Dendritic cell treated with granulocyte-macrophage colony-stimulating factor and Interleukin-4, amounts not matched to agents 40 ng/mL and 50 ng/mL, for 4 days (primary cell): ENCODE data around the gene RNF145.
"Not testable (repeated sequence)": the region's sequence is repeated elsewhere in the genome, so short reads cannot be mapped to it uniquely, and the experiment has no call there.

Source experiments
- H3K27ac Mint-ChIP-seq: one replicate; pipeline ENCODE4 v1.8.0; 2022; ENCODE audit warnings: mild to moderate bottlenecking, mixed read lengths
- H3K27me3 Mint-ChIP-seq: one replicate; pipeline ENCODE4 v1.8.0; 2022; ENCODE audit warnings: mild to moderate bottlenecking, mixed read lengths
- H3K36me3 Mint-ChIP-seq: one replicate; pipeline ENCODE4 v1.8.0; 2022; ENCODE audit warnings: low read depth, mixed read lengths
- H3K4me1 Mint-ChIP-seq: one replicate; pipeline ENCODE4 v1.8.0; 2022; ENCODE audit warnings: low read depth, mixed read lengths
- H3K4me3 Mint-ChIP-seq: one replicate; pipeline ENCODE4 v1.8.0; 2022; ENCODE audit warnings: mild to moderate bottlenecking, moderate library complexity, mixed read lengths
- H3K9me3 Mint-ChIP-seq: one replicate; pipeline ENCODE4 v1.8.0; 2022; ENCODE audit warnings: mixed read lengths
- intact Hi-C: fragments of 100-400 bp; cut with micrococcal nuclease; formaldehyde crosslinking; loops from one replicate; pipeline ENCODE4 v1.15.0; 2022

The RNF145 gene, protein sequence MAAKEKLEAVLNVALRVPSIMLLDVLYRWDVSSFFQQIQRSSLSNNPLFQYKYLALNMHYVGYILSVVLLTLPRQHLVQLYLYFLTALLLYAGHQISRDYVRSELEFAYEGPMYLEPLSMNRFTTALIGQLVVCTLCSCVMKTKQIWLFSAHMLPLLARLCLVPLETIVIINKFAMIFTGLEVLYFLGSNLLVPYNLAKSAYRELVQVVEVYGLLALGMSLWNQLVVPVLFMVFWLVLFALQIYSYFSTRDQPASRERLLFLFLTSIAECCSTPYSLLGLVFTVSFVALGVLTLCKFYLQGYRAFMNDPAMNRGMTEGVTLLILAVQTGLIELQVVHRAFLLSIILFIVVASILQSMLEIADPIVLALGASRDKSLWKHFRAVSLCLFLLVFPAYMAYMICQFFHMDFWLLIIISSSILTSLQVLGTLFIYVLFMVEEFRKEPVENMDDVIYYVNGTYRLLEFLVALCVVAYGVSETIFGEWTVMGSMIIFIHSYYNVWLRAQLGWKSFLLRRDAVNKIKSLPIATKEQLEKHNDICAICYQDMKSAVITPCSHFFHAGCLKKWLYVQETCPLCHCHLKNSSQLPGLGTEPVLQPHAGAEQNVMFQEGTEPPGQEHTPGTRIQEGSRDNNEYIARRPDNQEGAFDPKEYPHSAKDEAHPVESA

DNA sequence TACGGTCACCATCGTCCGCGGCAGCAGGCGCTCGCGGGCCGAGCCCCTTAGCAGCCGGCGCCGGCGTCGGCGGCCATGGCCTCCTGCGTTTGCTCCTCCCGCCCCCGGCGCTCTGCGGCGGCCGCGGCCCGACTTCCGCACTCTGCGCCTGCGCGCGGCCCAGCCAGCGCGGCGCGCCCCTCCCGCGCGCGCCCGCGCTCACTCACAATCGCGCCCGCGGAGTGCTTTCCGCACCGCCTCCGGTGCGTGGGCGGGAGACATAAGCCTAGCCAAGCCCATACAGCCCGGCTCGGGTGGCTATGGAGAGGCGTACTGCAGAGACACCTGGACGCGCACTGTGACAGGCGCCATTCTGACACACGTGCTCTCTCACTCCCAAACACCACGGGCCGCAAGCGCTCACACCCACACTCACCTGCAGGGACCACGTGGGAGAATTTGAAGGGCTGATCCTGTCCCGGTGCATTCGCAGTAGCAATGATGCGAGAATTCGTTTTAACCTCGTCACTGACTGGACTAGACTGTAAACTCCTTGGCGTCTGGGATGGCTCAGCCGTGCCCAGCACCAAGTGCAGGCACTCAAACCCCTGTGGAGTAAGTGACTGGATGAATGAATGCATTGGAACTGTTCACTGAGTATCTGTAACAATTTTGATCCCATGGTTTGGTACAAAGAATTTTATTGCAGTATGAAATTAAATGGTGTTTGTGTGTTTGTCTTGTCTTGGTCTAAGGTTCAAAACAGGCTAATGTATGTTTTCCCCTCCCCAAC, at the start of gene RNF145:
Gene RNF145, minus strand, starts transcription at position 116 of the 772 bp plus-strand sequence. CDS start 5,936 bp downstream, outside the sequence.
- no peaks in the 10 kb centered on the region for H3K9me3 Mint-ChIP-seq
- peak within 1 kb of the TSS; percentile 100 for H3K27ac Mint-ChIP-seq
- no peaks in the 10 kb centered on the region for H3K27me3 Mint-ChIP-seq
- H3K36me3 Mint-ChIP-seq: peaks cover 33% of the 10 kb centered on the region
- intact Hi-C loops: loop anchor here (2.0 to 5.0 kb wide), 2 partner anchors 31 to 53 kb away; partner anchors contain the start of gene UBLCP1
- H3K4me3 Mint-ChIP-seq: peak within 1 kb of the TSS; percentile 99
- H3K4me1 Mint-ChIP-seq: peaks cover 69% of the 10 kb centered on the region

DNA sequence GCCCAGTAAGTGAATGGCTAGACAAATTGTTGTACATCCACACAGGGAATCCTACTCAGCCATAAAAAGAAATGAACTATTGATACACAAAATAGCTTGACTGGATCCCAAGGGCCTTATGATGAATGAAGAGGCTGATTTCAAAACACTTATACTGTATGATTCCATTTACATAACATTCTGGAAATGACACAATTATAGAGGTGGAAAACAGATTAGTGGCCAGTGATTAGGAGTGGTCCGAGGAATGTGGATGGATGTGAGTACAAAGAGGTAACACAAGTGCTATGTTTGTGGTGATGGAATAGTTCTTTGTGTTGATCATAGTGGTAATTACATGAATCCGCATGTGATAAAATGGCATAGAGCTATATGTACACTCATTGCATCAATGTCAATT, 49.0 kb upstream of the RNF145 start:
- peaks cover 11% of the 10 kb centered on the region for H3K4me1 Mint-ChIP-seq
- H3K27me3 Mint-ChIP-seq: peaks cover 13% of the 10 kb centered on the region
- no peak overlapping the region for H3K27ac Mint-ChIP-seq
- H3K4me3 Mint-ChIP-seq: no peak overlapping the region
- intact Hi-C loops: no loop called here
- H3K36me3 Mint-ChIP-seq: peaks cover 9% of the 10 kb centered on the region
- H3K9me3 Mint-ChIP-seq: no peaks in the 10 kb centered on the region

DNA sequence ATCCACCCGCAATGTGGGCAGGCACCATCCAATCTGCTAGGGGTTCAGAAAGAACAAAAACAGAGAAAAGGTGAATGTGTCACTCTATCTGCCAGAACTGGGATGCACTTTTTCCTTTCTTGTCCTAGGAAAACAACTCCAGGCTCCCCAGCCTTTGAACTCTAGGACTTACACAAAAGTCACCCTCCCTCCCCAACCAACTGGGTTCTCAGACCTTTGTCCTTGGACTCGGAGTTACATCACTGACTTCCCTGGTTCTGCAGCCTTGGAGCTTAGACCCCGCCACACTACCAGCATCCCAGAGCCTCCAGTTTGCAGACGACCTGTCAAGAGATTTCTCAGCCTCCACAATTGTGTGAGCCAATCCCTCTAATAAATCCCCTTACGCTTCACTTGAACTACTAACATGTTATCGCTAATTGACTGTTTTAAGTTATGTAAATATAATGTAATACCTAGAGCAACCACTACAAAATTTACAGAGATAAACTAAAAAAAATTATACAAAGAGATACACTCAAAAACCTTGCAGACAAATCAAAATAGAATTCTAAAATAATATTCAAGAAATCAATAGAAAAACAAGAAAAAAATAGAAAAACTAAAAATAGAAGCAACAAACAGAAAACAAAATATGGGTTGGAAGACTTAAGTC, 48.4 kb upstream of the RNF145 start:
- Mint-ChIP-seq H3K27ac (no peak overlapping the region), H3K36me3 (peaks cover 3% of the 10 kb centered on the region), H3K27me3 (peaks cover 13% of the 10 kb centered on the region), H3K4me1 (peaks cover 9% of the 10 kb centered on the region), H3K9me3 (no peaks in the 10 kb centered on the region), H3K4me3 (no peak overlapping the region)
- intact Hi-C loops: no loop called here

DNA sequence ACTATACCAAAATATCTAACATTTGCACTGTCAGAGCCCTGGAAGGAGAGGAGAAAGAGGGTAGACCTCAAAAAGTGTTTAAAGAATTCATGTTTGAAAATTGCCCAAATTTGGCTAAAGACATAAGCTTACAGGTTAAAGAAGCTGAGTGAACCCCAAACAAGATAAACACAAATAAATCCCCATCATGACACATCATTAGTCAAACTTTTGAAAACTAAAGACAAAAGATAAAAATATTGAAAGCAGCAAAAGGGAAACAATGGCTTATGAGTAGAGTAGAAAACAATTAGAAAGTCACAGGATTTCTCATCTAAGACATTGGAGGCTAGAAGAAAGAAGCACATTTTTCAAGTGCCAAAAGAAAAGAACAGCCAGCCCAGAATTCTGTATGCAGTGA, 47.7 kb upstream of the RNF145 start:
- Mint-ChIP-seq H3K9me3 (no peaks in the 10 kb centered on the region), H3K36me3 (no peaks in the 10 kb centered on the region), H3K27ac (no peak overlapping the region), H3K27me3 (peaks cover 11% of the 10 kb centered on the region), H3K4me1 (peaks cover 1% of the 10 kb centered on the region), H3K4me3 (no peak overlapping the region)
- intact Hi-C loops: no loop called here

DNA sequence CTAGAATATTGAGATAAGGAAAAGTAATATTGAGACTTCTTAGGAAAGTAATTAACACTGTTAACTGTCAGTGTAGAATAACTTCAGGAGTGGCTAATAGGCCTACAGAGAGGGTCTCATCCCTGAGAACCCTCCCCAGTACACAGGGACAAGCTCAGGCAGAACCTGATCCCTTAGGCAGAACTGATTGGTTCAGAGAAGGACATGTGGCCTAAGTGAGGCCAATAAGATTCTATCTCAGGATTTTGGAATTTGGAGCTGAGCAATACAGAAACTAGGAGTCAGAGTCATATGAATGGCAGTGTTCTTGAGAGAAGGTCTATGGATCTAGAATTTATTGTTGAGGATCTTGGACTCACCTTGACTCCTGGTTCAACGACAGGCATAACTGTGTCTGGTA, 42.8 kb upstream of the RNF145 start:
- Mint-ChIP-seq H3K4me3 (no peak overlapping the region), H3K4me1 (no peaks in the 10 kb centered on the region), H3K27me3 (no peaks in the 10 kb centered on the region), H3K9me3 (no peaks in the 10 kb centered on the region), H3K36me3 (no peaks in the 10 kb centered on the region), H3K27ac (no peak overlapping the region)
- intact Hi-C loops: no loop called here

DNA sequence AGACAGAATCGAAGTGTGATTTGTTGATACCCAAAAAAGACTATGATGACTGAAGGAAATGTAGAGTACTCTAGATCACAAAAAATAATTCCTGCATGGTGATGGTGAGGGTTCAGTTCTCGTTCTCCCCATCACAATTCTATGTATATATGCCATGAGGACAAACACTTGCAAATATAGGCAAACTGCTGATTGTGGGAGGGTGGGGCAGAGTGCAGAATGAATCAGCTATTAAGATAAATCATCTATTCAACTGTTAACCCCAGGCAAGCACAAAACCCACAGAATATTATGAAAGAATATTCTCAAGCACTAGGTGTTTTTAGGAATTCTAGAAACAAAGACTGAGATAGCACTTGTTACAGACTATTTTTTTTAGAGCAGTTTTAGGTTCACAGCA, 39.8 kb upstream of the RNF145 start:
- intact Hi-C loops: no loop called here
- H3K4me3 Mint-ChIP-seq: no peak overlapping the region
- no peaks in the 10 kb centered on the region for H3K36me3 Mint-ChIP-seq
- no peak overlapping the region for H3K27ac Mint-ChIP-seq
- H3K9me3 Mint-ChIP-seq: no peaks in the 10 kb centered on the region
- H3K27me3 Mint-ChIP-seq: peaks cover 1% of the 10 kb centered on the region
- no peaks in the 10 kb centered on the region for H3K4me1 Mint-ChIP-seq

DNA sequence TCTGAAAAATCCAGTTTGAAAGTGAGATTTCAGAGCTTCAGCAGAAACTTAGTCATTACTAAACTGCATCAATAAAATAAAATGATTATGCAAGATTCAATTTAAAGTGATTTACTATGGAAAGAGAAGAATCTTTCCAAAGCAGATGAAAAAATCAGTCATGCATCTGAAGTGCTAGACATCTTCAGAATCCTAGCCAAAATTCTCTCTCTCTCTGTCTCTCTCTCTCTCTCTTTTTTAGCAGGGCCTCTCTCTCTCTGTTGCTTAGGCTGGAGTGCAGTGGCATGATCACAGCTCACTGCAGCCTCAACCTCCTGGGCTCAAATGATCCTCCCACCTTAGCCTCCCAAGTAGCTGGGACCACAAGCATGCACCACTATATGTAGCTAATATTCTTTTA, 35.5 kb upstream of the RNF145 start:
- peaks cover 7% of the 10 kb centered on the region for H3K4me1 Mint-ChIP-seq
- H3K27me3 Mint-ChIP-seq: peaks cover 1% of the 10 kb centered on the region
- no peak overlapping the region for H3K4me3 Mint-ChIP-seq
- intact Hi-C loops: no loop called here
- no peaks in the 10 kb centered on the region for H3K36me3 Mint-ChIP-seq
- H3K9me3 Mint-ChIP-seq: no peaks in the 10 kb centered on the region
- H3K27ac Mint-ChIP-seq: no peak overlapping the region

DNA sequence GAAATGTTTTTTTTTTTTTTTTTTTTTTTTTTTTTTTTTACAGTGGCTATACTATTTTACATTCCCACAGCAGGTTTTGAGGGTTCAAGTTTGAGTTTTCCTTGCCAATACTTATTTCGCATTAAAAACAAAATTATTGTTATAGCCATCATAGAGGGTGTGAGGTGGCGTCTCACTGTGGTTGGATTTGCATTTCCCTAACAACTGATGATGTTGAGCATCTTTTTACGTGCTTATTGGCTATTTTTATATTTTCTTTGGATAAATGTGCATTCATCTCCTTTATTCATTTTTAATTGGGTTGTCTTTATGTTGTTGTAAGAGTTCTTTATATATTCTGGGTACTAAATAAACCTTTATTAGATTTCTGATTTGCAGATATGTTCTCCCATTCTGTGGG, 34.8 kb upstream of the RNF145 start:
- Mint-ChIP-seq H3K4me1 (peaks cover 8% of the 10 kb centered on the region), H3K27ac (no peak overlapping the region), H3K27me3 (peaks cover 1% of the 10 kb centered on the region), H3K4me3 (no peak overlapping the region), H3K36me3 (no peaks in the 10 kb centered on the region), H3K9me3 (no peaks in the 10 kb centered on the region)
- intact Hi-C loops: no loop called here

DNA sequence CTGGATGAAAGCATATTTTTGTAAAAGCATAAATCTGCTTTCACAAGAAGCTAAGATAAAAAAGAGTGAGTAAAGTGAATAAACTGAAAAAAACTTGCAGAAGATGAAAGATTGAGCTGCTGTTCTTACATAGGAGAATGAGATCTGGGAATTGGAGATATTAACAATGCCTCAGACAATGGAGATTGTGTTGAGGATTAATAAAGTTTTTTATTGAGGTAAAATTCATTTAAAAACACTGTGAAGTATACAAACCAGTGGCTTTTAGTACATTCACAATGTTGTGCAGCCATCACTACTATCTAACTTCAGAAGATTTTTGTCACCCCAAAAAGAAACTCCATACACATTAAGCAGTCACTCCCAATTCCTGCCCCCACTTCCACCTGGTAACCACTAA, 34.0 kb upstream of the RNF145 start:
- H3K4me1 Mint-ChIP-seq: peaks cover 8% of the 10 kb centered on the region
- intact Hi-C loops: no loop called here
- H3K9me3 Mint-ChIP-seq: no peaks in the 10 kb centered on the region
- peaks cover 1% of the 10 kb centered on the region for H3K27me3 Mint-ChIP-seq
- H3K36me3 Mint-ChIP-seq: no peaks in the 10 kb centered on the region
- H3K27ac Mint-ChIP-seq: no peak overlapping the region
- no peak overlapping the region for H3K4me3 Mint-ChIP-seq

DNA sequence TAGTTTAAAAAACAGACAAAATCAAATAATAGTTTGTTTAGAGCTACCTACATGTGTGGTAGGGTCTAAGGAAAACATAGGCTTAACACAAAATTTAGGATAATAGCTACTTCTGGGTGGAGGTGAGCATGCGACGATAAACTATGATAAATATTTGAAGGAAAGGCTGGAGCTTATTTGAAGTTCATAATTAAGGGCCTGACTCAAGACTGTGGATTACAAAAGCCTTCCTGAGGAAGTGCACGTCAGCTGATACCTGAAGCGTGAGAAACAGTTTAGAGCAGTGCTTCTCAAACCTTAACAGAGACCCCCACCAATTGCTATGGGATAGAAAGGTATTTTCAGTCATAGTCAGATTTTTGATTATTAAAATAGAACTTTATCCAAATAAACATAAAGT, 33.3 kb upstream of the RNF145 start:
- peaks cover 8% of the 10 kb centered on the region for H3K4me1 Mint-ChIP-seq
- intact Hi-C loops: no loop called here
- no peak overlapping the region for H3K4me3 Mint-ChIP-seq
- H3K27me3 Mint-ChIP-seq: peaks cover 1% of the 10 kb centered on the region
- no peaks in the 10 kb centered on the region for H3K36me3 Mint-ChIP-seq
- H3K9me3 Mint-ChIP-seq: no peaks in the 10 kb centered on the region
- no peak overlapping the region for H3K27ac Mint-ChIP-seq

DNA sequence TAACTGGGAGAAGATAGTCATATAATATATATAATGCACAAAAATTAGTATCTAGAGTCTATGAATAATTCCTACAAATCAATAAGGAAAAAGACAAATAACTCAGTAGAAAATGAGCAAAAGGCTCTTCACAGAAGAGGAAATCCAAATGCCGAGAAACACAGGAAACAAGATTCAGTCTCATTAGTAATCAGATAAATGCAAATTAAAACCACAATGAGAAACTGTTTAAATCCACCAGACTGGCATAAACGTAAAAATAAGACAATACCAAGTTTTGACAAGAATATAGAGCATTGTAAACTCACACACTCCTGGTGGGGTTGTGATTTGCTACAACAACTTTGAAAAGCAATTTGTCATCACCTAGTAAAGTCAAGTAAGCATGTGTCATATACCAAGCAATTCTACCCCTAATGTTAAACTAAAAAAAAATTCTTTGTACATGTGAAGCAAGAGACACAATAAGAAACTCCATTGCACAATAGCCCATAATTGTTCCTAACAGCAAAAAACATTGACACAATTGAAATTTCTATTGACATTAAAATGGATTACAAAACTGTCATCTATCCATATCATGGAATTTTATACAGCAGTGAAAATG, 32.7 kb upstream of the RNF145 start:
- H3K27ac Mint-ChIP-seq: no peak overlapping the region
- H3K27me3 Mint-ChIP-seq: peaks cover 1% of the 10 kb centered on the region
- intact Hi-C loops: no loop called here
- no peak overlapping the region for H3K4me3 Mint-ChIP-seq
- peaks cover 8% of the 10 kb centered on the region for H3K4me1 Mint-ChIP-seq
- H3K36me3 Mint-ChIP-seq: no peaks in the 10 kb centered on the region
- H3K9me3 Mint-ChIP-seq: no peaks in the 10 kb centered on the region

DNA sequence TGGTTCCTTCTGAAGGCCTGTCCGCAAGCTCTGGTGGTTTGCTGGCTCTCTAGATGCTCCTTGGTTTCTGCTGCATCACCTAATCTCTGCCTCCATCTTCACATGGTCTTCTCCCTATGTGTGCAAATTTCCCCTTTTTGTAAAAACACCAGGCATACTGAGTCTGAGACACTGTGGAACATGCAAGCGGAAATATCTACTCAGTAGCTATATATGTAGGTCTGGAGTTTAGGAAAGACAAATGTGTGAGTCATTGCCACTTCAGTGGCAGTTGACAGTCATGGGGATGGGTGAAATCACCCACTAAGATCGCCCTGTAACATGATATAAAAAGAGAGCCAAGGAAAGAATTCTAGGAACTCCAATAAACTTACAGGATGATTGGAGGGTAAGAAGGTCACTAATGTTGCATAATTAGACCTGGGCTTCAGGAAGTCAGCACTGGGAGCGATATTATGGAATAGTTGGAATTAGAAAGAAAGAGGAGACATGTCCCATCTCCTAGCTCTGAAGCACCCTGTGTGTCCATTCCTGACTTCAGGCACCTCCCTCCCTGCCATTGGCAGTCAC, 31.0 kb upstream of the RNF145 start:
- Mint-ChIP-seq H3K4me1 (peaks cover 8% of the 10 kb centered on the region), H3K36me3 (no peaks in the 10 kb centered on the region), H3K9me3 (no peaks in the 10 kb centered on the region), H3K27me3 (no peaks in the 10 kb centered on the region), H3K27ac (no peak overlapping the region), H3K4me3 (no peak overlapping the region)
- intact Hi-C loops: no loop called here

DNA sequence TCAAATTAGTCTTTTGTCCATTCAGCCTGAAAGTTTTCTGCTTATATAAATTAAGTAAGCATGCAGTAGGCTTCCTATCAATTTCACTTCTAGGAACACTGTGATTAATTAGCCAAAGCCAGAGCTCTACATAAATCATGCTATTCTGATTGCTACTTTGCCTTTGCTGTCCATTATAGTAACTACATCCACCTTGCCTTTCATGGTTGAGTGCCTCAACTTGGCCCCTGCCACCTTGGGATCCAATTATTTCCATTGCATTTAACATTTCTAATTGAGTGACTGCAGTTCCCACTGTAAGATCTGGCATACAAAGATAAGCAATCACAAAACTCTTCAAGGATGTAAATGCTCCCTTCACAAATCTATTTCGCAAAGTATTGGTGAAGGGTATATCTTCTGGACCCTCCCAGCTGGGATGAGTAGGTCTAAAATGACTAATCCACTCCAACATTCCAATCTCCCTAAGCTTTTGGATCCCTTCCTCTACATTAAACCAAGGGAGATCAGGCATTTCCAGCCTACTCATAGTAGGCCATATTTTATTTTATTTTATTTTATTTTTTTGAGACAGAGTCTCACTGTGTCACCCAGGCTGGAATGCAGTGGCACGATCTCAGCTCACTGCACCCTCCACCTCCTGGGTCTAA, 26.6 kb upstream of the RNF145 start:
- H3K27ac Mint-ChIP-seq, H3K9me3 Mint-ChIP-seq, intact Hi-C loops, H3K4me1 Mint-ChIP-seq, H3K4me3 Mint-ChIP-seq, H3K36me3 Mint-ChIP-seq, H3K27me3 Mint-ChIP-seq: not testable (repeated sequence)
